Brain pericyte (primary cell): Measurements from ENCODE around the gene ALKBH3.

ENCODE experiments used
- DNase-seq: peaks from one replicate; pipeline ENCODE4 v3.0.0-alpha.2; 2012; ENCODE audit warnings: low read depth, low spot score

Gene ALKBH3

DNA sequence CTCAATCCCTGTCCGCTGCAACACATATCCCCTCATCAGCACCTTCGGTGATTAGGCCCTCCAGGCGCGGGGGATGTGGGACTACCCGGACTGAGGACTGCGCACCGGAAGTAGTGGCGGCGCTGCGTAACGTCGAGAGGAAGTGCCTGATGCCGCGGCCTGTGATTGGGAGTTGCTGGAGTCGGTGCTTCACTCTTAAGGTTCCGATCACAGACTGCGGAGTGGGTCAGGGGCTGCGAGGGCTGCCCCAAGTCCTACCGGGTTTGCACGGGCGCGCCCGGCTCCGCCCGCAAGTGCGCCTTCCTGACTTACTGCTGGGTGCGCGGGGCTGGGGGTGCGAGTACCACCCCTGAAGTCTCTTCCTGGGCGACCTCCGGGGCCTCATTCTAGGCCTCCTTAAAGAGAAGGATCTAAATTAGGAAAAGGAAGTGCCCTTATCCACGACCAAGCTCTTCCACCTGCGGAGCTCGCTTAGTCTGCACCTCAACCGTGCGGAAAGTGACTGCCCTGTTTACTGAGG is at the start of gene ALKBH3:
Gene ALKBH3, plus strand, starts transcription at position 192 of the 520 bp plus-strand sequence. CDS start 1,822 bp downstream, outside the sequence.
- DNase-seq: peak; percentile 75

- peak; percentile 87 for DNase-seq
These were observed 49.6 kb upstream of the ALKBH3 start for GRCh38 chr11:43830928-43831440.

DNA sequence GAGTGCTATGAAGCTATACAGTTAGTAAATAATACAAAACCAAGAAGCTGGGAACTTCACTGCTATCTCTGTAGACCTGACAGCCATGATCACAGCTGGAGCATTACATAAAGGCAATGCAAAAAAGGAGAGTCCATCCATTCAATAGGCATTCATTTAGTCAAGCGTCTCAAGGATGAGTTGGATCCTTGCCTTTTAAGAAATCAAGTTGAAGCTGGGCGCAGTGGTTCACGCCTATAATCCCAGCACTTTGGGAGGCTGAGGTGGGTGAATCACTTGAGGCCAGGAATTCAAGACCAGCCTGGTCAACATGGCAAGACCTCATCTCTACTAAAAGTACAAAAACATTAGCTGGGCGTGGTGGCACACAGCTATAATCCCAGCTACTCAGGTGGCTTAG is 48.1 kb upstream of the ALKBH3 start:
- DNase-seq: no peak

- no peak for DNase-seq
These were observed 47.0 kb upstream of the ALKBH3 start for GRCh38 chr11:43833657-43834073.

GRCh38 chr11:43834286-43834685 is 46.3 kb upstream of the ALKBH3 start:
- no peak for DNase-seq

DNA sequence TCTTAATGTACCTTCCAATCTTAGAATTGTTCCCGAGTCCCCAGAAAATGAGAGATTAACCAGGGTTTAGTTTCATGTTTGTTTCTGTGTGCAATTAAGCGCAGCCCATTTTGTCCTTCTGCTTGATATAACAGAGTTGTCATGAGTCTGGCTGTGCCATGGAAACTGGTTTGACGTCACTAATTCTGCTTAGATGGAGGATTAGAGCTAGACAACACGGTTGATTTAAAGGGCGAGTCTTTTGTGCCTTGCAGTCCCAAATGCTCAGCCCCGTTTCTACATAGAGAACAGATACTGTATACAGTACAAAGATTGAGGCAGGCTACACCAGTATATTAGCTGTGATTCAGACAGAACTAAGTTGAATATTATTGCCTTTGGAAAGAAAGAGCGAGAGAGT is 45.5 kb upstream of the ALKBH3 start:
- no peak for DNase-seq

GRCh38 chr11:43837879-43838278 is 42.8 kb upstream of the ALKBH3 start:
- DNase-seq: no peak

- DNase-seq: no peak
These were observed 38.6 kb upstream of the ALKBH3 start for GRCh38 chr11:43842021-43842420.

- no peak for DNase-seq
These were observed 34.8 kb upstream of the ALKBH3 start for GRCh38 chr11:43845816-43846215.

GRCh38 chr11:43852057-43852636 is 28.5 kb upstream of the ALKBH3 start:
- peak; percentile 41 for DNase-seq

DNA sequence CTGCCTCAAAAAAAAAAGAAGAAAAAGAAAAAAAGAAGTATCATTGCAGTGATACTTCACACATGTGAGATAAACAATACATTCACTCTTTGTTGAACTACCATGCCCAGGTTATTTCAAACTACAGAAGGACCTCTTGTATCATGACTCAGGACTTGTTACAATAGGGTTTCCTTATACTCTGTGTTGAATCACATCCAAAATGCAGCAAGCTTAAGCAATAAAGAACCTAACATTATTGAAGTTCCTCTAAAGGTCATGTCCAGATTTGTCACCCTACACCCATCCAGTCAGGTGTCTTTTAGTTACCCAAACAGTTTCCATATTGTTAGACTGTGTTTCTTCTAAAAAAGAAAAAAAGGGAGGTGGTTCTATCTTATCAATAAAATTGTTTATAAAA is 26.9 kb upstream of the ALKBH3 start:
- no peak for DNase-seq

DNA sequence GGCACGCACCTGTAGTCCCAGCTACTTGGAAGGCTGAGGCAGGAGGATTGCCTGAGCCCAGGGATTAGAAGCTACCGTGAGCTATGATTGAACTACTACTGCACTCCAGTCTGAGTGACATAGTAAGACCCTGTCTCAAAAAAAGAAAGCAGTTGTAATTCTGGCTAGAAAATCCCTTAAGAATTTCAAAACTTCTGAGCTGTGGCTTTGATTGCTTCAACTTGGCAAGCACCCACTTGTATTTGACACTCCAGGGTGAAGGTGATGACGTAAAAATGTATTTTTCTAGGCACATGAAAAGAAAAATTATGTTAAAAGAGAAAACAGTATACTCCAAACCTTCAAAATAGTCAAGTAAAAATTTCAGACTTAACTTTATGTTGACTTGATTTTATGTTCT is 23.6 kb upstream of the ALKBH3 start:
- no peak for DNase-seq

- DNase-seq: no peak
These were observed 19.5 kb upstream of the ALKBH3 start for GRCh38 chr11:43861141-43861540.

GRCh38 chr11:43866520-43866919 is 14.1 kb upstream of the ALKBH3 start:
- no peak for DNase-seq

DNA sequence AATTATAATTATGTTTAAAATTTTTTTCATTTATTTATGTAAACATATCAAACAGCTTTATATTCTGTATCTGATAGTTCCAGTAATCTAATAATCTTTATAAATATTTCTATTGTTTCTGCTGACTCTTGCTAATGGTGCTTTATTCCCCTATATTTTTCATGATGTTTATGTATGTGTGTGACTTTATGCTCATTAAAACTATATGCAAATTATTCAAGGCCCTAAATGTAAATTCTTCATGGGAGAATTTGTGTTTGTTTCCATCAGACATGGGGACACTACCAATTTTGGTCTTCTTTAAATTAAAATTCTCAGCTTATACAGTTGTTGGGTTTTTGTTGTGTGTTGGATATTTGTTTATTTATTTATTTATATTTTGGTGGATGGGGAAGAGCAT is 13.7 kb upstream of the ALKBH3 start:
- DNase-seq: no peak

GRCh38 chr11:43868852-43869567 is 11.6 kb upstream of the ALKBH3 start:
- no peak for DNase-seq

DNA sequence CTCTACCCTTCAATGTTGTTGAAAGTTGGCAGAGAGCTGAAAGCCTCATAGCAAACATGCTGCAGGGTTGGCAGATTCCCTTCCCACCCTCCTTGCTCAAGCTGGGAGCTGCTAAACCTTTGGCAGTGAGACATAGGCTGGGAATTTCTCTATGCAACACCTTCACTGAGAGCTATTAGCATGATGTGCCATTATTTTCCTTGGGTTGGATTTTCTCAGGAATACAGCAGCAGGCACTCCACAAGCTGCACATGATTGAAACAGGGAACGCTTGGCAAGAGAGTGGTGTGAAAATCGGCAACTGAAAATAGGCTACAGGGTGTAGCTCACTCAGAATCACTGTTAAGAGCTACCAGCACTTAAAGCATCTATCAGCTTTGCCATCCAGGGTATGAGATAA is 9.6 kb upstream of the ALKBH3 start:
- no peak for DNase-seq

DNA sequence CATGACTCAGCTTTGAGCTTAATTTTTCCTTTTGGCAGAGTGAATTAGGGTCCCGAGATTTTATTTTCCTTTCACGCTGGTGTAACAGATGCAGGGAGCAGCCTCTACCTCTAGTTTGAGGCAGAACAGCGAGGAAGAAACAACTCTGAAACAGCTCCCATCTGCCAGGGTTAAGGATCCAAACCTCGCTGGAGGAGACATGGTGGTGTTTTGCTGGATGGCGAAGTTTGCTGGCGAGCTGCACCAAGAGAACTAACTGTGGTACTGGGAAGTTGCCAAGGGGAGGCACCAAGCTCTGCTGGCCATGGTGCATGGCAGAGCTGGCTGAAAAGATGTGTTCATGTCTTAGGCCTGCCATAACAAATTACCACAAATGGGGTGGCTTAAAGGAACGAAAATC is 7.6 kb upstream of the ALKBH3 start:
- no peak for DNase-seq

GRCh38 chr11:43874078-43874477 is 6.6 kb upstream of the ALKBH3 start:
- DNase-seq: no peak

GRCh38 chr11:43874738-43875137 is 5.9 kb upstream of the ALKBH3 start:
- DNase-seq: no peak

DNA sequence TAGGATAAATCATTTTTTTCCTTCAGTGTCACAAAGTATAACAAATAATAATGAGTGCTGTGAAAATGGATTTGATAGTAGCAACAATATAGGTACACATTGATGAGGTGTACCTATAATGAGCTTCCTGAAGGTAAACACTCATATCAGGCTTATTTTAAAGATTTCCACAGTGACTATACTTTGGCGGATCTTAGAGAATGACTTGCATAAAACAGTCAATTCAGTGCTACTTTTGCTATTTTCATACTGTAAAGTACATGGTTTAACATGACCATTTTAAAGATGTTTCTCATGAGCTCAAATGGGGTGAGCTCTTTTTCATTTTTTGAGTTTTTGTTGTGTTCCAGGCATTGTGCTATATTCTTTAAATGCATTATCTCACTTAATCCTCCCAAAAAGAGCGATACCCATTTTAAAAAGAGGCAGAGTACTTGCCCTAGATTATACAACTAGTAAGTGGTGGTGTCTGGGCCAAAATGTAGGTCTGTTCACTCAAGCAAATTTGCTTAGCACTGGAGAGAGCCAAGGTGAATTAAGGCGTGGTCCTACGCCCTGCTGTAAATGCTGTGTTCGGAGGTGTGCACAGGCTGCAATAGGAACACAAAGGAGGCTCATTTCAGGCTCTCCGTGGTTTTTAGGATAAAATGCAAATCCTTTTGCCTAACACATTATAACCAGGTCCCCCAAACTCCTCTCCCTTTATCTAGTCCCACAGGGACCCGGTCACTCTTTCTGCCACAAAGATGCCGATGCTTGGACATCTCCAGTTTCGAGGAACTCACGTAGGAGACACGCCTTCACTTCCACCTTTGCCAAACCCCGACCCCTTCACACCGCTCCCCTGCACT is 617 bp upstream of the ALKBH3 start:
- DNase-seq: no peak

DNA sequence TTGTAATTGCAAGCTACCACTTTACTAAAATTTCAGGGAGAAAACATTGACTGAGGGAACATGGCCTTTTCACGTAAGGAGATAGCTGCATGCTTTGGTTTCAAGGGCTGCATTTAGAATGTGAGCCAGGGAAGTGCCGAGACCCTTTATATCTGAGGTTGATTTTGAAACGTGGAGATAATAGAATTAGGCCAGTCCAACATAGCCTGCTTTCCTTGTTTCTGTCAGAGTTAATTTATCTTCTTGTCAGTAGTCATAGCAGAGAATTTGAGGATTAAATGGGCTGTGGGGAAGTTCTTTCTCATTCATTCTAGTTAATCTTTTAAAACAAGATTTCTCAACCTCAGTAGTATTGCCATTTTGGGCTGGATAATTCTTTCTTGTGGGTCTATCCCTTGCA is 12.2 kb downstream of the ALKBH3 start:
- DNase-seq: no peak
